NCI-H187 treated with DMSO at 0.1 percent for 48 hours (cell line): ENCODE results near the gene FAM193B.
A peak's percentile ranks its signal among the peaks of the same experiment; 100 is the strongest.

ENCODE experiments used
- DNase-seq: peaks from one replicate; lab custom pipeline; 2025; lab: John Stamatoyannopoulos, UW

Gene FAM193B

DNA sequence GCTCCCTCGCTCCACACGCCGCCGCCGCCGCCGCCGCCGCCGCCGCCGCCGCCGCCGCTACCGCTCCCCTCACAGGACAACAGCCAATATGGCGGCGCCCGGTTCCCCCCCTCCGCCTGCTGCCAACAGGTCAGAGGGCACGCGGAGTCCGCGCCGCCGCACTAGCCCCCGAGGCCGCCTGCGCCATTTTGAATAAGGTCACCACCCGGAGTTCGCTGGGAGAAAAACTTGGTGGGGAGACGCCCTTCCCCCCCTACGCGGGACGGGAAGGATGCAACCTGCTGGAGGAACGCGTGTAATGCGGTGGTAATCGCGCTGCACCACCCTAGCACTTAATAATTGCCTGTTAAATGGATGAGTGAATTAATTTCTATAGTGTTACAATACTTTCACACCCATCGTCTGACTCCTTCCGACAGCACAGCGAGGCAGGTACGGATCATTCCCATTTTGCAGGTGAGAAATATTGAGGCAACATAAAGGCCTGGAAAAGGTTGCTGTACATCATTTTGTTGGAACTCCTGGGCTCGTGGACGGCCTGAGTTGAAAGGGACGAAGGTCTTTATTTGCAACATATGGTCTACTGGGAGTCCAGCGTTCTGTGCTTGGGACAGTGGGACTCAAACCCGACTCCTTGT, at the start of gene FAM193B:
Gene FAM193B, minus strand, starts transcription at position 90 of the 638 bp plus-strand sequence. CDS start 105 bp downstream, outside the sequence.
- peak; percentile 8 for DNase-seq

DNA sequence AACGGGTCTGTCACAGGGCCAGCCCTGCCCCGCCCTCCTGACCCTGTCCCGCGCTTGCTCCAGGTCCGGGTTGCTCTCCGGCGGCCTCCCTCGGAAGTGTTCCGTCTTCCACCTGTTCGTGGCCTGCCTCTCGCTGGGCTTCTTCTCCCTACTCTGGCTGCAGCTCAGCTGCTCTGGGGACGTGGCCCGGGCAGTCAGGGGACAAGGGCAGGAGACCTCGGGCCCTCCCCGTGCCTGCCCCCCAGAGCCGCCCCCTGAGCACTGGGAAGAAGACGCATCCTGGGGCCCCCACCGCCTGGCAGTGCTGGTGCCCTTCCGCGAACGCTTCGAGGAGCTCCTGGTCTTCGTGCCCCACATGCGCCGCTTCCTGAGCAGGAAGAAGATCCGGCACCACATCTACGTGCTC, 49.8 kb upstream of the FAM193B start:
- no peak for DNase-seq

DNA sequence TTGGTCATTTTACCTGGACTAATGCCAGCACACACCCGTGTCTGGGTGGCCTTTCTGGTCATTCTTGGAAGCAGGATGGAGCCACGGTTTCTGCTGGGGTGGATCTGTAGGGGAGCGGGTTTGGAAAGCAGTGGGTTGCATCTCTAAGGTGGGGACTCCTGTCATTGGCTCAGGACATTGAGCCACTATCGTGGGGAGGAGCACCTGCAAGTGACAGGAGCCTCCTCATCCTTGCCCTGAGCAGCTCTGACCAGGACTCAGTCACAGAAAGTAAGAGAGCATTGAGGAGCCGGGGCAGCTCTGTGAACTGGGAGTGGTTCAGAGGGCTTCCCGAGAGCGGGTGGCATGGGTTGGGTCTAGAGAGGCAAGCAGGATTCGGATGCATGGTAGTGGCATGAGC, 49.3 kb upstream of the FAM193B start:
- no peak for DNase-seq

DNA sequence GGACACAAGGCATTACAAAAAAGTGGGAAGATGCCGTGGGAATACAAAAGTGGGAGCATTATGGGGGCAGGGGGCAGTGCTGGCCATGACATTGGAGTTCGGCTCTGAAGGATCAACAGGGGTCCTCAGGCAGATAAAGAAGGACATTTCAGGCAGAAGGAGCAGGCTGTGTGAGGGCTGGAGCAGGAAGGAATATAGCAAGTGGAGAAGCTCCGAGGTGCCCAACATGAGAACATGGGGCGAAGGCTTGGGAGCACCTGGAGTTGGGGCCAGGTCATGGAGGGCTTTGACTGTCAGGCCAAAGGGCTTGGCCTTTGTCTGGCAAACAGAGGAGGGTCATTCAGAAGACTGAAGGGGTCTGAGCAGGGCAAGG, 48.1 kb upstream of the FAM193B start:
- no peak for DNase-seq

DNA sequence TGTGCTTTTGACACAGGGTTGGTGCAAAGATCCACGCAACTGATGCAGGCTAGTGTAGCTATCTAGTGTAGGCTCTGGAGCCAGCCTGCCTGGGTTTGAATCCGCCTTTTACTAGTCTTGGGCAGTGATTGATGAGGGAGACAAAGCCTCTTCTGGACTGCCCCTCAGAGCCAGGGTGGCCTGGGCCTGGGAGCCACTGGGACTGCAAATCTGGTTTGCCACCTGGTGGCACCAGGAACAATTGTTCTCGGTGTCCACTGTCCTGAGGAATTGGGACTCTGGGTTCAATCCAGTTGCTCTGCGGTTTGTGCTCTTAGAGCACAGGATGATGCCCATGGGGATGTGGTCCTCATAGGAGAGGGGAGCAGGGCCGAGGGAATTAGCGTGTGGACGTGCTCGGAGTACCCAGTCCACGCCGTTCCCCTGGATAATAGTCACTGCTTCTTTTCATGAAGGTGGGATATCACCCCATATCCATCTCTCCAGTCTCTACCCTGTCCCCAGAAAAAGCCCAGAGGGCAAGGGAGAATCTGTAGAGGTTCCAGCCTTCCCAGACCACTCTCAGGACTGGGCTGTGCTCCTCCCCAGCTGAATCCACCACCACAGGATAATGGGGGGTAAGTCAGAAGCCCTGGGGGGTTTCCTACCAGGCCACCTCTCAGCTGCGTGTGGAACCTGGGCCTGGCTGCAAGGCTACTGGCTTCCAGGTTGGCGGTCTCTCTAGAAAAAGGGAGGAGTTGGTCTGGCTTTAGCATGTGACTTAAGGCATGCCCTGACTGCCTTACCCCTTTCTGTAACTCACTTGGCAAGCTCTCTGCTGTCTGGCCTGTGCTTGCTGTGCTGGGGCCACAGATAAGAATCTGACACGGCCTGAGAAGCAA, 47.5 kb upstream of the FAM193B start:
- DNase-seq = no peak

DNA sequence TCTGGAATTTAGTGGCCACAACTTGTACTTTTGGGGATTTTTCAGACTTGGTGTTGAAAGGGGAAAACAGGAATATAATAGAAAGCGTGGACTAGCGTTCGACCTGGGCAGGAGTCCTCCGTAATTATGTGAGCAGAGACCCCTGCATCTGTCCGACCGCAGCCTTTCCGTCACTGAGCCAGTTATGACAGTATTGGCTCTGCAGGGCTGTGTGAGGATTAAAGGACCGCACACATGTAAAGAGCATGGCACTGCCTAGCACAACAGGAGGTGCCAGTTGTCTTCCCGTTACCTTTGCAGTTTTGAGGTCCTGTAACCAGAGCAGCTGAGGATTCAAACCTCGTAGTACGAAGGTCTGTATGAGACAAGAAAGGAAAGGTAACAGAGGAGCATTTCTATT, 46.8 kb upstream of the FAM193B start:
- DNase-seq = no peak

DNA sequence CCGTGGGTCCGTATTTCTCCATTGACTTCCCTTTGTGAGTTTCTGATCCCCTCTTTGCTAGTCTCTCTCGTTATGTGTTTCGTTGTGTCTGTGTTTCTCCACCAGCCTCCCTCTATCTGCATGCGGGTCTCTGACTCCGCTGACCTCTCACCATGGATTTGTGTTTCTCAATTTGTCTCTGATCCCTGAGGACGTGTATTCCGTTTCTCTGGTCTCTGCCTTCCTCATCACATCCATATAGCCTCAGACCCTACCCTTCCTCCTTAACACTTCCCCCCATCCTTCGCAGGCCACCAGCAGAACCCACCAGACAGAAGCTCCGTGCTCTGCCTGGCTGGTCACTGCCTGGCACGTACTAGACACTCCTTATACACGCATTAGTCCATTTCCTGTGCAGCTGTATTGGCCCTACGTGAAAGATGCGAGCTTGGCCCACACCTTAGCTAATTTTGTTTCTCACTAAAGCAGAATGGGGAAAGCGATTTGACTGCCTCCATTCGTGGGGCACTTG, 46.2 kb upstream of the FAM193B start:
- DNase-seq = no peak

DNA sequence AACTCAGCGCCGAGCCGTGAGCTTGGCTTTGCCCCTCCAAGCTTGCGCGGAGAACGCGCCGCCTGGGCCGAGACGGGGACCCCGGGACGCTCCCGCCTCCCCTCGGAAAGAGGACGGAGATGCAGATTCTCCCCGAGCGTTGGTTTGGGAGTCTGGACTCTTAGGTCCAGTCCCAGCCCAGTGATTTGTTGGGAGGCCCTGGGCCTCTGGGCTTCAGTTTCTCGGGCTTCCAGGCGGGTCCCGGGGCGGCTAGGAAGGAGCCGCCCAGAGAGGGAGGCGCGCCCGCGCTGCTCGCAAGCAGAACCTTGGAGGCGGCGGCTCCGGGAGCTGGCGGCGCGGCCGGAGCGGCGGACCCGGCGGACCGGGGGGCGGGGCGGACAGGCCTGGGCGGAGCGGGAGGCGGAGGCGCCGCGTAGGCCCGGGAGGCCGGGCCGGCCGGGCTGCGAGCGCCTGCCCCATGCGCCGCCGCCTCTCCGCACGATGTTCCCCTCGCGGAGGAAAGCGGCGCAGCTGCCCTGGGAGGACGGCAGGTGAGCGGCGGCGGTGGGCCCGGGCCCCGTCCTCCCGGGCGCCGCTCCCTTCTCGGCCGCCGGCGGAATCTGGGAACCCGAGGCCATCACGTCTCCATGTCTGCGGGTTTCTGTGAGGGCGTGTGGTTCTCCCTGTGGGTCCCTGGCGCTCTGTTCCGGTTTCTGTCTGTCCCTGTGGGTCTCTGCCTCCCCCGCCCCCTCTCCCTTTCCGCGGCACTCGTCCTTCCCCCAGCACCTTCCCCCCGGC, 45.6 kb upstream of the FAM193B start, which contains the start of gene B4GALT7:
Gene B4GALT7, plus strand, starts transcription at position 402 of the 777 bp plus-strand sequence. Its CDS starts 79 bp downstream, at position 481.
- DNase-seq = no peak

DNA sequence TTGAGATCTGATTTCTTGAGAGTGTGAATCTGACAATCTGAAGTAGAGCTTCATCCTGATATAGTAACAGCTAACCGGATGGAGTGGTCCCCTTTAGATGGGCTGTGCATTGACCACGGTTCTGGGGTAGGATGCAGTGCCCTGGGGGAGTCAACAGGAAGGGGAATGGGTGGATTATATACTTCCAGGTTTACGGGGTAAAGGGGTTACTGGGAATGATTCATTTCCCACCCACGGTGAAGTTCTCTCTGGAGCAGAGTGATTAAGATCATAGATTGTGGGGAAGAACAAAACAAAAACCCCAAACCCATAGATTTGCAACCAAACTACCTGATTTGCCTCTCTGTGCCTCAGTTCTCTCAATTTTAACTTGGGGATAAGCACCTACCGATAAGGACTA, 44.1 kb upstream of the FAM193B start:
- no peak for DNase-seq

DNA sequence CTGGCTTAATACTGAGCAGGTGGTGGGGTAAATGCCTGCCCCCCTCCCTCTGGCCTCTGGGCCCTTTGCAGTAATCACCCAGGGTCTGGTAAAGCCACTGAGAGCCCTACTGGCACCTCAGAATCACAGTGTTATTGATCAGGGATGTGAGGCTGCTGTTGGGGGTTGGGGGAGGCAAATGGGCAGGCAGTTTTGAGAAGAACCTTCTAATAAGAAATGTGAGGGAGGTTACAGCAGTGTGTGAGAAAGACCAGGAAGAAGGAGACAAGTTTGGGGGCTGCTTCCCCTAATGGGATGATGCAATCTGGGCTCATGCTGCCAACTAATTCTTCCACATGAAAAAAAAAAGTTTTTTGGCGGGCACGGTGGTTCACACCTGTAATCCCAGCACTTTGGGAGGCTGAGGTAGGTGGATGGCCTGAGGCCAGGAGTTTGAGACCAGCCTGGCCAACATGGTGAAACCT, 42.4 kb upstream of the FAM193B start:
- no peak for DNase-seq

DNA sequence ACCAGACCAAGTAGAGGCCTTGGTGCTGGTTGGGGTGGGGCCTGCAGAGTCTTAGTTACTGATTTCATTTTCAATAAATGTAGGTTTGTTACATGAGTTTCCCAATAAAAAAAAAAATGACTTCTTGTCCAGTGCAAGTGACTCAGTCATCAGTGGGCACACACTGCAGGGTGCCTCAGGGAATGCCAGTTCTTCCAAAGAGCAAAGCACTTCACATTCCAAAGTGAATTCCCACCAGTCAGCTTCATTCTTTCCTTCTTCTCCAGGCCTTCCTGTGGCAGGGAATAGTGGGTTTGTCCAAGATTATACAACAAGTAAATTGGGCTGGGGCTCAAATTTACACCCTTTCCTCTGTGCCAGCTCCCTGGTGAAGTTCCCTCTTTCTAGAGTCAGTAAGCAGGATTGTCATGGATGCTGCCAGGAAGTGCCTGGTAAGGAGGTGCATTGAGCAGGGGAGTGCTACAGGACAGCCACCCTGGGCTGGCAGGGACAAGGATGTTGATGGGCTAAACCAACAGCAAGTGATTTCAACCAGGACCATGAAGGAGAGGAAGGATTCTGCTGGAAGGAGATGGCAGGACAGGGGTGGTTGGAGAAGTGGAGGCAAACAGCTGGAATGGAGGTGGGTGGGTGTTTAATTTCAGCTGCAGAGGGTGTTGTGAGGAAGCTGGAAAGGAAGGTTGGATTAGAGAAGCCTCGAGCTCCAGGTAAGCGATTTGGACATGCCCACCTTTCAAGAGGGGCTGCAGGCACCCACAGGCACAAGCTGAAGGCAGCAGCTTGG, 41.8 kb upstream of the FAM193B start:
- no peak for DNase-seq

DNA sequence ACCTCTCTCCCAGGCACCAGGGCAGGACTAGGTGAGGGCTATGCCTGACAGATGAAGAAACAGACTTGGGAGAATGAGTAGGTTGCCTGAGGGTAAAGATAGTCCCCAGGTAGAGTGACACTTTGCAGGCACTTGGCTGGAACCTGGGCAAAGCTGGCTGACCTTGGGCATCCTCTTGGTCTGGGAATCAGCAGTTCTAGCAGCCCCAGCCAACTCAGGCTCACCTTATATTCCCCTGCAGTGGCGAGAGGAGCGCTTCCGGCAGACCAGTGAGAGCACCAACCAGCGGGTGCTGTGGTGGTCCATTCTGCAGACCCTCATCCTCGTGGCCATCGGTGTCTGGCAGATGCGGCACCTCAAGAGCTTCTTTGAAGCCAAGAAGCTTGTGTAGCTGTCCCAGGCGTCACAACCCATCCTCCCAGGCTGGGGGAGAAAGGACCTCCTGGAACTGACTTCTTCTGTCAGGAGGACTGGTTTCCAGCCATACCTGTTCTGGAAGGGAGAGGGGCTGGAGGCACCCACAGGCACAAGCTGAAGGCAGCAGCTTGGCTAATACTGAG, 40.7 kb upstream of the FAM193B start:
- DNase-seq = no peak

DNA sequence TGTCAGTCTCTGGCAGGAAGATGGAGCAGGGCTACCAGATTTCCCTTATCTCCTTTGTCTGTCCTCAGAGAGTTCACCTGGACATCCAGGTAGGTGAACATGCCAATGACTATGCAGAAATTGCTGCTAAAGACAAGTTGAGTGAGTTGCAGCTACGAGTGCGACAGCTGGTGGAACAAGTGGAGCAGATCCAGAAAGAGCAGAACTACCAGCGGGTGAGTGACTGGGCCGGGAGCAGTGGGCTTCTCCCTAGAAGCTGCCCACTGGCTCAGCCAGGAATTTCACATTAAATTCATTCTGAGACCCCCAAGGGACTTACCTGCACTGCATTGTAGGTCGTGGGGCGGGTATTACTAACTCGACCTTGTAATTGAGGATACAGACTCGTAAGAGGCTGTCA, 39.7 kb upstream of the FAM193B start:
- DNase-seq = no peak

DNA sequence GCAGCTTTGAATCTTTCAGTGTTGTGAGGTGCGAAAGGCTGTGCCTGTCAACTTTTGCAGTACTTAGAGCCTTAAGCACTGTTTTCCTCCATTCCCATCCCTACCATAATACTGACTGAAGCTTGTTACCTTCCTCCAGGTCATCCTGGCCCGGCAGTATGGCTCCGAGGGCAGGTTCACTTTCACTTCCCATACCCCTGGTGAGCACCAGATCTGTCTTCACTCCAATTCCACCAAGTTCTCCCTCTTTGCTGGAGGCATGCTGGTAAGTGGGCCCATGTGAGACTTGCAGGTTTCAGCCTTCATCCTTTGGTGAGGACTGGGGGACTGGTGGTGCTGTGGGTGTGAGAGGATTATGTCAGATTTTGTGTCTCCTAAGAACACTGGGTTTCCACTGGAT, 39.1 kb upstream of the FAM193B start:
- no peak for DNase-seq

DNA sequence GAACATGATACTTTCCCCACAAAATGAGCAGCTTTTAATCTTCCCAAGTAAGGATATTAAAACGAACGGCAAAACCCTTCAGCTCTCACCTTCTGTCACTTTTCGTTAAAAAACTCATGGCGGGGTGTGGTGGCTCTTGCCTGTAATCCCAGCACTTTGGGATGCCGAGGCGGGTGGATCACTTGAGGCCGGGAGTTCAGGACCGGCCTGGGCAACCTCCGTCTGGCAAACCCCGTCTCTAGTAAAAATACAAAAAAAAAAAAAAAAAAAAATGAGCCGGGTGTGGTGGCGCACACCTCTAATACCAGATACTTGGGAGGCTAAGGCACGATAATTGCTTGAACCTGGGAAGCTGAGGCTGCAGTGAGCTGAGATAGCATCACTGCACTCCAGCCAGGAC, 38.5 kb upstream of the FAM193B start:
- no peak for DNase-seq

DNA sequence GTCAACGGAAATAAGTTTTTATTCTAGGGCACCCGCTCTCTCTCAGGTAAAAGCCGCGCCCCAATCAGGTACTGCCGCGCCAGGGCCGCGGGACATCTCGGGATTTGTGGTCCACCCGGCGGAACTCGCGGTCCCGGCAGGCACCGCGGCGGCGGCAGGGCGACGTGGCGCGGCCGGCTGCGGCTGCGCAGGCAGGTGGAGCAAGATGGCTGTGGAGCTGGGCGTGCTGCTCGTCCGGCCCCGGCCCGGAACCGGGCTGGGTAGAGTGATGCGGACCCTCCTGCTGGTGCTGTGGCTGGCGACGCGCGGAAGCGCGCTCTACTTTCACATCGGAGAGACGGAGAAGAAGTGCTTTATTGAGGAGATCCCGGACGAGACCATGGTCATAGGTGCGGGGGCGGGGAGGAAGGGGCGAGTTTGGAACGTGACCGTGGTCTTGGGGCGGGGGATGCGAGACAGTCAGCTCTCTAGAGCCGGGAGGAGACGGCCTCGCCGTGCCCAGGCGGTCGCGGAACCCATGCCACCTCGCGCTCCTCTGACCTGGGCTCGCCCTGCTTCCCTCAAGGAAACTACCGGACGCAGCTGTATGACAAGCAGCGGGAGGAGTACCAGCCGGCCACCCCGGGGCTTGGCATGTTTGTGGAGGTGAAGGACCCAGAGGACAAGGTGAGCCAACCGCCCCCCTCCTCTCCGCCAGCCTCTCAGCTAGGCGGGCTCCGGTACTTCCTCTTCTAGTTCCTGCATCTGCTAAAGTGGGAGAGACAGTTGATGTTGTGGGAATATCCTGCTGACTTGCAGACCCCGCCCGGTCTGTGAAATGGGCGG, 37.9 kb upstream of the FAM193B start, which contains the start of gene TMED9:
Gene TMED9, plus strand, starts transcription at position 194 of the 825 bp plus-strand sequence. Its CDS starts 12 bp downstream, at position 206.
- DNase-seq = no peak

DNA sequence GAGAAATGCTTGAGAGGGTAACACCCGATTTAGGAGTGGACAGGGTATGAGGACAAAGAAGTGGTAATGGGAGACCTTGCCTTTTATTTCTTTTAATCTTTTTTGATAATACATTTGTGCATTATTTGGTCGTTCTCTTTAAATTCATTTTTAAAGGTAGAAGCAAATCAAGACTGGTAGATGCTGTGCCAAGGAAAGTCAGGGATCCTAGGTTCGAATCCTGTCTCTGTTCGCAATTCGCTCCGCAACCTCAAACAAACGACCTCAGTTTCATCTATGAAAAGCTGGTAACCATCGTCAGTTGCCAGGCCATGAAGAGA, 37.3 kb upstream of the FAM193B start:
- no peak for DNase-seq

DNA sequence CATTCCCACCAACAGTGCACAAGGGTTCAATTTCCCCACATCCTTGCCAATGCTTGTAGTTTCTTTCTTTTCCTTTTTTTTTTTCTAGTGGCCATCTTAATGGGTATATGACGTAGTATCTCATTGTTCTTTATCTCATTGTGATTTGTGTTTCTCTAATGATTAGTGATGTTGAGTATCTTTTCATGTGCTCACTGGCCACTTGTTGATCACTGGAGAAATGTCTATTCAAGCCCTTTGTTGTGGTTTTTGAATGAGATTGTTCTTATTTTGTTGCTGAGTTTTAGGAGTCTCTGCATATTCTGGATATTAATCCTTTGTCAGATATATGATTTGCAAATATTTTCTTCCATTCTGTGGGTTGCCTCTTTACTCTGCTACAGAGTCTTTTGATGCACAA, 36.0 kb upstream of the FAM193B start:
- no peak for DNase-seq

DNA sequence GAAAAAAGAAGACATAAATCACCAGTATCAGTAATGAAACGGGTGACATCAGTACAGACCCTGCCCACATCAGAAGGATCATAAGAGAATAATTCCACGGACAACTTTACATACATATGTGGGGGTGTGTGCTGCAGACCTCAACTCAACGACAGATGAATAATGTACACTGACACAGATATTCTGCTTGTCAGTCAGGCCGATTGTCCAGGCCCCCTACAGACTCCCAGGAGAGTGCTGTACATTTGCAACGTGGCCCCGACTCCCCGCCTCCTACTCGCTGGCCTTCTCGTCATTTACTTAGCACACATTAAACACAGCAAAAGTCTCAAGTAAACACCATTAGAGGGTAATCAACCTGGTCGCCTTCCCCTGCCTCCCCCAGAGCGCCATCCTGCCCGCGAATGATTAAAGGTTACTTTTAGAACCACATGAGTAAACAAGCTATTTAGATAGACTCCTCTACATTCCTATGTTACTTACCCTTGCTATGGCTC, 34.1 kb upstream of the FAM193B start:
- no peak for DNase-seq

DNA sequence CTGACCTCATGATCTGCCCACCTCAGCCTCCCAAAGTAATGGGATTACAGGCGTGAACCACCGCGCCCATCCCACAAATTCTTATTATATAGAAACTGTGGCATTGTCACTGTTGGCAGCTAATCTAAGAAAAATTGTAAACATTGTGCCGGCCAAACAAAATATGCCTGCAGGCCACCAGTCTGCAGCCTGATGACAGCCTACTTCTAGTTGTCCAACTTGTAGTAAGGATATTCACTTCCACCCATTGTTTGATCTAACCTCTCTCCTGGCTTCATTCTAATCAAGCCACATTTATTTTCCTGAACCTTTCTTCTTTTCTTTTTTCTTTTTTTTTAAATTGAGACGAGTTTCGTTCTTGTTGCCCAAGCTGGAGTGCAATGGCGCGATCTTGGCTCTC, 24.0 kb upstream of the FAM193B start:
- DNase-seq = no peak
